Ectodermal cell (in vitro differentiated cells): ENCODE data around the gene USH2A.

ENCODE experiments used
- H3K27ac ChIP-seq: 2 replicates; pipeline ENCODE4 v1.7.0; 2013; ENCODE audit warnings: mild to moderate bottlenecking, low read depth, low read length; ENCODE audit not compliant: insufficient read depth, poor library complexity, severe bottlenecking
- H3K27me3 ChIP-seq: 2 replicates; pipeline ENCODE4 v1.7.0; 2013; ENCODE audit warnings: mild to moderate bottlenecking, low read length; ENCODE audit not compliant: insufficient read depth, control insufficient read depth, poor library complexity, severe bottlenecking
- H3K36me3 ChIP-seq: one replicate; pipeline ENCODE4 v1.7.0; 2013; ENCODE audit warnings: low read length; ENCODE audit not compliant: control insufficient read depth, insufficient read depth
- H3K4me1 ChIP-seq: one replicate; pipeline ENCODE4 v1.7.0; 2013; ENCODE audit warnings: low read length; ENCODE audit not compliant: control insufficient read depth, insufficient read depth
- H3K4me3 ChIP-seq: 2 replicates; pipeline ENCODE4 v1.7.0; 2013; ENCODE audit warnings: low read depth, low read length, control low read depth; ENCODE audit not compliant: insufficient read depth
- H3K9me3 ChIP-seq: 2 replicates; pipeline ENCODE4 v1.7.0; 2013; ENCODE audit warnings: mild to moderate bottlenecking, low read length, moderate library complexity; ENCODE audit not compliant: control insufficient read depth
- WGBS, 2 experiments: methylation state at CpG; one replicate each; pipeline ENCODE4 v1.1.7; 2013; ENCODE audit warnings: missing lambda C conversion rate in 2 of 2; 5-methylcytosine and 5-hydroxymethylcytosine counted together

Gene USH2A

GRCh38 chr1:216293683-216294082 lies 129.6 kb downstream of the USH2A start:
- Histone ChIP-seq H3K36me3 (no peaks in the 10 kb centered on the region), H3K9me3 (no peaks in the 10 kb centered on the region), H3K27me3 (no peaks in the 10 kb centered on the region), H3K27ac (no peak overlapping the region), H3K4me3 (no peak overlapping the region), H3K4me1 (no peaks in the 10 kb centered on the region)
- 96 to 100% methylated on average over 3 to 4 of the region's 6 CpGs for WGBS, 2 experiments

- Histone ChIP-seq H3K9me3 (peaks cover 2% of the 10 kb centered on the region), H3K36me3 (no peaks in the 10 kb centered on the region), H3K27me3 (no peaks in the 10 kb centered on the region), H3K4me1 (no peaks in the 10 kb centered on the region), H3K4me3 (no peak overlapping the region), H3K27ac (no peak overlapping the region)
- no CpG with 5 or more reads among the region's 3 CpGs for WGBS, 2 experiments
Measured at GRCh38 chr1:216290074-216290473, 133.2 kb downstream of the USH2A start.

GRCh38 chr1:216285052-216285451 lies 138.2 kb downstream of the USH2A start:
- 77 to 82% methylated on average over 3 of the region's 3 CpGs for WGBS, 2 experiments
- Histone ChIP-seq H3K36me3 (no peaks in the 10 kb centered on the region), H3K4me3 (no peak overlapping the region), H3K27me3 (no peaks in the 10 kb centered on the region), H3K4me1 (no peaks in the 10 kb centered on the region), H3K9me3 (peaks cover 2% of the 10 kb centered on the region), H3K27ac (no peak overlapping the region)

- Histone ChIP-seq H3K27me3 (no peaks in the 10 kb centered on the region), H3K4me3 (no peak overlapping the region), H3K36me3 (no peaks in the 10 kb centered on the region), H3K27ac (no peak overlapping the region), H3K4me1 (no peaks in the 10 kb centered on the region), H3K9me3 (peaks cover 2% of the 10 kb centered on the region)
- 88% methylated on average over 1 of the region's 2 CpGs; no CpG with 5 or more reads in 1 of the 2 experiments for WGBS, 2 experiments
Measured at GRCh38 chr1:216281757-216282156, 141.5 kb downstream of the USH2A start.

- H3K4me1 ChIP-seq, result no peaks in the 10 kb centered on the region
- H3K9me3 ChIP-seq, result no peaks in the 10 kb centered on the region
- H3K36me3 ChIP-seq, result no peaks in the 10 kb centered on the region
- 90 to 97% methylated on average over 1 to 2 of the region's 2 CpGs for WGBS, 2 experiments
- no peak overlapping the region for H3K27ac ChIP-seq
- H3K4me3 ChIP-seq, result no peak overlapping the region
- H3K27me3 ChIP-seq, result no peaks in the 10 kb centered on the region
Measured at GRCh38 chr1:216270086-216270773, 153.0 kb downstream of the USH2A start.

- 91 to 92% methylated on average over 3 of the region's 3 CpGs for WGBS, 2 experiments
Measured at GRCh38 chr1:216261631-216262030, 161.6 kb downstream of the USH2A start.

GRCh38 chr1:216258856-216259255 lies 164.4 kb downstream of the USH2A start:
- H3K4me3 ChIP-seq, result no peak overlapping the region
- H3K27me3 ChIP-seq, result no peaks in the 10 kb centered on the region
- 100% methylated on average over 1 of the region's 1 CpG for WGBS, 2 experiments
- H3K36me3 ChIP-seq, result no peaks in the 10 kb centered on the region
- H3K9me3 ChIP-seq, result no peaks in the 10 kb centered on the region
- no peak overlapping the region for H3K27ac ChIP-seq
- H3K4me1 ChIP-seq, result no peaks in the 10 kb centered on the region

More at GRCh38 chr1:216261631-216262030, 161.6 kb downstream of the USH2A start:
- Histone ChIP-seq H3K4me1 (no peaks in the 10 kb centered on the region), H3K9me3 (no peaks in the 10 kb centered on the region), H3K4me3 (no peak overlapping the region), H3K27me3 (no peaks in the 10 kb centered on the region), H3K27ac (no peak overlapping the region), H3K36me3 (no peaks in the 10 kb centered on the region)

- H3K4me1 ChIP-seq, result no peaks in the 10 kb centered on the region
- WGBS, 2 experiments, result 95% methylated on average over 3 of the region's 3 CpGs
- no peak overlapping the region for H3K4me3 ChIP-seq
- H3K36me3 ChIP-seq, result no peaks in the 10 kb centered on the region
- H3K27ac ChIP-seq, result no peak overlapping the region
- H3K9me3 ChIP-seq, result no peaks in the 10 kb centered on the region
- no peaks in the 10 kb centered on the region for H3K27me3 ChIP-seq
Measured at GRCh38 chr1:216258386-216258785, 164.9 kb downstream of the USH2A start.

- Histone ChIP-seq H3K27ac (no peak overlapping the region), H3K4me1 (peaks cover 7% of the 10 kb centered on the region)
- 95 to 100% methylated on average over 4 to 5 of the region's 5 CpGs for WGBS, 2 experiments
Measured at GRCh38 chr1:216250861-216251260, 172.4 kb downstream of the USH2A start.

GRCh38 chr1:216248628-216249027 lies 174.6 kb downstream of the USH2A start:
- Histone ChIP-seq H3K27ac (no peak overlapping the region), H3K9me3 (no peaks in the 10 kb centered on the region), H3K27me3 (no peaks in the 10 kb centered on the region), H3K4me1 (peaks cover 7% of the 10 kb centered on the region), H3K36me3 (no peaks in the 10 kb centered on the region), H3K4me3 (no peak overlapping the region)
- 97 to 98% methylated on average over 3 of the region's 3 CpGs for WGBS, 2 experiments

More at GRCh38 chr1:216250861-216251260, 172.4 kb downstream of the USH2A start:
- H3K27me3 ChIP-seq, result no peaks in the 10 kb centered on the region
- no peak overlapping the region for H3K4me3 ChIP-seq
- no peaks in the 10 kb centered on the region for H3K36me3 ChIP-seq
- H3K9me3 ChIP-seq, result no peaks in the 10 kb centered on the region
